22Rv1 (cell line): Measurements from ENCODE around the gene TBC1D1.
A peak's percentile ranks its signal among the peaks of the same experiment; 100 is the strongest.

Experiments
- H3K27ac ChIP-seq: fragments of 450-650 bp; 2 replicates; pipeline ENCODE4 v1.5.1; 2017
- ZFX ChIP-seq: fragments of 450-650 bp; IDR thresholded peaks from 2 replicates; pipeline ENCODE4 v1.6.1; 2017; ENCODE audit warnings: antibody characterized with exemption, borderline replicate concordance
- TF ChIP-seq, protein P1 (sequence below): fragments of 450-650 bp; IDR thresholded peaks from 2 replicates; pipeline ENCODE4 v1.5.1; 2017; ENCODE audit warnings: mild to moderate bottlenecking

The TBC1D1 gene

DNA sequence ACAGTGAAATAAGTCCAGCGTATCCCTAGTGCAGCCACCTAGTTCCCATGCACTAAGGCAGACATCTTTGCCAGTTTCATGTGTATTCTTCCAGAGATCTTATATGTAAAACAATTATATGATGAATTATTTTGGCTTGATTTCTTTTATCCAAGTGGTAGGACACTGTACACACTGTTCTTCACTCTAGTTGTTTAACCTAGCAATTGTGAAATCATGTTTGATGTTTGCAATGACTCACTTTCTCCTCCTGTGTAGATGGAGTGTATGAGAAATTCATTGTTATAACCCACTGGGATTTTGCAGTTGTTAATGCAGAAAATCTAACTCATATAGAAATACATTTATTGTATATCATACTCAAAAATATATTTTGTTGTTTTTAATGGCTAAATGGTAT is 17.5 kb upstream of the TBC1D1 start:
- peak overlapping the region; percentile 40 for H3K27ac ChIP-seq
- TF ChIP-seq ZFX = no peak
- TF ChIP-seq, protein P1, sequence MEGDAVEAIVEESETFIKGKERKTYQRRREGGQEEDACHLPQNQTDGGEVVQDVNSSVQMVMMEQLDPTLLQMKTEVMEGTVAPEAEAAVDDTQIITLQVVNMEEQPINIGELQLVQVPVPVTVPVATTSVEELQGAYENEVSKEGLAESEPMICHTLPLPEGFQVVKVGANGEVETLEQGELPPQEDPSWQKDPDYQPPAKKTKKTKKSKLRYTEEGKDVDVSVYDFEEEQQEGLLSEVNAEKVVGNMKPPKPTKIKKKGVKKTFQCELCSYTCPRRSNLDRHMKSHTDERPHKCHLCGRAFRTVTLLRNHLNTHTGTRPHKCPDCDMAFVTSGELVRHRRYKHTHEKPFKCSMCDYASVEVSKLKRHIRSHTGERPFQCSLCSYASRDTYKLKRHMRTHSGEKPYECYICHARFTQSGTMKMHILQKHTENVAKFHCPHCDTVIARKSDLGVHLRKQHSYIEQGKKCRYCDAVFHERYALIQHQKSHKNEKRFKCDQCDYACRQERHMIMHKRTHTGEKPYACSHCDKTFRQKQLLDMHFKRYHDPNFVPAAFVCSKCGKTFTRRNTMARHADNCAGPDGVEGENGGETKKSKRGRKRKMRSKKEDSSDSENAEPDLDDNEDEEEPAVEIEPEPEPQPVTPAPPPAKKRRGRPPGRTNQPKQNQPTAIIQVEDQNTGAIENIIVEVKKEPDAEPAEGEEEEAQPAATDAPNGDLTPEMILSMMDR = no peak

DNA sequence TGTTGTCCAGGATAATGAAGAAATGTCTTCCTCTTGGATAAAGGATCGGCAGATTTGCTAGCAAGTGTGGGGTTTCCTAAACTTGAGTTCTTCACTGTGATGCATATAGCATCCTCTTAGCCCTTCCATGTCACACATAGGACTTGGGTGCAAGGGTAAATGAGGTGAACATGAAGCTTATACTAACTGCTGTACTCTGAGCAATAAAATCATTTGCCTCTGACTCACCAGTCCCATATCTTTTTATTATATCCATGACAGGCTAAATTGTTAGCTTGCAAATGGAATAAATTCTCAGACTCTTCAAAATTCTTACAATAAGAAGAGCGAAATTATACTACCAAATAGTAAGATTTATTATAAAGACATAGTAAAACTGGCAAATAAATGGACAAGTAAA is 14.7 kb upstream of the TBC1D1 start:
- no peak overlapping the region for H3K27ac ChIP-seq
- no peak for TF ChIP-seq ZFX
- TF ChIP-seq, protein P1 = no peak

DNA sequence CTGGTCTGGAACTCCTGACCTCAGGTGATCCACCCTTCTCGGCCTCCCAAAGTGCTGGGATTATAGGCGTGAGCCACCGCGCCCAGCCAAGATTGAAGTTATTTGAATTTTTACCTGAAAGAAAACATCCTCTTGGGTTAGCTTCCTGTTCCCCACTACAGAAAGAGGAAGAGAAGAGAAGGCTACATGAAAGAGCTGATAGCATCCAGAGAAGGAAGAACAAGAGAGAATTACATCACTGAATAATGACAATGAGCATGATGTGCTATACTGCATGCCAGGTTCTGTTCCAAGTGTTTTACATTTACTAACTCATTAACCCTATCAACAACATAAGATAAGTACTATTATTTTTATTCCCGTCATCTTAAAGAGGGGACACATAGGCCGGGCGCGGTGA is 11.5 kb upstream of the TBC1D1 start:
- no peak overlapping the region for H3K27ac ChIP-seq
- no peak for TF ChIP-seq ZFX
- TF ChIP-seq, protein P1 = no peak

DNA sequence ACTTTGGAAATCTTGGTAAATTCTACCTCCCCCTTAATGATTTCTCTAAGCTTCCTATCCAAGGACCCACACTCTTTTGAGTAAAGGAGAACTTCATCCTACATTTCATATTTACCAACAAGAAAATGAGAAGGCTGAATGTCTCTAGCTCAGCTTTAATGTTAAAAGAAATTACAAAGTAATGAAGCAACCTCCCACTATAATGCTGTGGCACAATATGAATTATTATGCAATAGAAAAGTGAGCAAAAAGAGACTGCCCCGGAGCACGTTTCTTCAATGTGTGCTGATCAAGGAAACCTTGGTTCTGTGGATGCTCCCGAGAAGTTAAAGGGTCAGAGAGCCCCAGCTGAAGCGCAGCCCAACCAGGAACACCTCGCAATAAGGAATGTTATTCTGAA is 9.1 kb upstream of the TBC1D1 start:
- TF ChIP-seq, protein P1 = no peak
- TF ChIP-seq ZFX = no peak
- no peak overlapping the region for H3K27ac ChIP-seq

DNA sequence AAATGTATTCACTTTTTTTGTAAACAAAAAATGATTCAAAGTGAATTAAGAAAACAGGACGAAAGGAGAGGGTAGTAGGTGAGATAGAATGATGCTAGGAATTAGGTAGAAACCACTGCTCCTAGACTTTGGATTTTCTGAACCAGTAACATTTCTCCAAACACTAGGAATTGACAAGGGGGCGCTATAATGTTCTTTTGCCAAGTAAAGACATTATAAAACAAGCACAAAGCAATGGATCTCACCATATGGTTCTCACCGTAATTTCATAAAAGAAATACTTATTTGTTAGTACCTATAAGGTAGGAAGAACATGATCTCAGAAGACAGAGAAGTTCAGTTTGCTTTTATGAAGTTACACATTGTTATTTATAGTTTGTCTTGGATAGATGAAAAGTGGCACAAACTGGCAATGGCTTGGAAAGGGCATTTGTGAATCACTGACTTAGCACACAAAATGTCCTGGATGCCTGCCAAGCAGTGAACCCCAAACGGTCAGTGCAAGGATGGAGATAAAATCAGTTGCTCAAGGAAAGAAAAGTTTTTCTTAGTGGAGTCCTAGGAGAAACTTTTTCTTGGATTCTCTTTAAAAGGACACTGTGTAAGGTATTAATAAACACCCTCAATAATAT is 8.1 kb upstream of the TBC1D1 start:
- no peak for TF ChIP-seq ZFX
- TF ChIP-seq, protein P1 = peak; percentile 32
- no peak overlapping the region for H3K27ac ChIP-seq

DNA sequence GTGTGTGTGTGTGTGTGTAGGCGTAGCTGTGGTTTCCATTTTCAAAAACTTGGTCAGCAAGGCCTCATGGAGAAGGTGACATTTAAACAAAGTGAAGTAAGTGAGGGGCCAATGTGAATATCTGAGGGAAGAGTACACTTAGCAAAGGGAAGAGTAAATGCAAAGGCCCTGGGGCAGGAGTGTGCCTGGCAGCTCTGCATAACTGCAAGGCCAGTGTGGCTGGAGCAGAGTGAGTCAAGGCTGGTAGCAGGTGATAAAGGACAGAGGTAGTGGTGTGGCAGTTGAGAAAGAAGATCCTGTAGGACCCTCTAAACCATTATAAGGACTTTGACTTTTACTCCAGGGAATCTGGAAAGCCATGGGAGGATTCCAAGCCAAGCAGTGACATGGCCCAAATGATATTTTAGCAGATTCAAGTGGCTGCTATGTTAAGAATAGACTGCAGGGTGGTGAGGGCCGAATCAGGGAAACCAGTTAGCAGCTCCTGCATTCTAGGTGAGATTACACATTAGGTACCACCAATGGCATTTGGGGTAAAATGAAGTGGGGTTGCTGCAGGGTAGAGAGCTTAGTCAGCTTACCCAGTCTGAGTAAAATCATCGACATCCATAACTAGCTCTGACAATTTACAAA is 5.9 kb upstream of the TBC1D1 start:
- no peak overlapping the region for H3K27ac ChIP-seq
- TF ChIP-seq ZFX = no peak
- TF ChIP-seq, protein P1 = no peak

DNA sequence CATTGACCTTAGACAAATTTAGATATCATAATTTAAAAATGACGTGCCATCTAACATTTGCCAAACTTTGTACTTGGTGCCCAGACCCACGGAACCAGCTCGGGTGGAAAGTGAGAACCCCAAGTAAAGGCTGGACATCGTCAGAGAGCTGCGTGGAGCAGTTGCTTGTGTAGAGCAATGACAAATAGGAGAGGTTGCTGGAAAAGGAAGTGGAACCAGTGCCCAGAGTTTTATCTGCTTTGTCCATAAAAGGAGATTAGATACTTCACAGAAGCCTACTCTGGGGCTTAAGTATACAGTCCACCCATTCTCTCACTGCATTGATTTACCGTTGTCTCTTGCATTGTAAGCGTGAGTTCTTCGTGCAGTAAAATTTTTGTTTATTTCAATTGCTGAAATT is 5.4 kb upstream of the TBC1D1 start:
- TF ChIP-seq ZFX = no peak
- TF ChIP-seq, protein P1 = no peak
- H3K27ac ChIP-seq = no peak overlapping the region
